DOHH2 (cell line): ENCODE data around the gene PASK.

ENCODE experiments used
- H3F3A ChIP-seq: fragments of 200-600 bp; sonication (generic), shearing (Covaris generic); 2 replicates; pipeline ENCODE4 v1.6.0; 2016; ENCODE audit warnings: antibody characterized with exemption, mild to moderate bottlenecking; ENCODE audit not compliant: control insufficient read depth, insufficient read depth
- H3K27ac ChIP-seq: fragments of 200-600 bp; sonication (generic); 2 replicates; pipeline ENCODE4 v1.5.1; 2014; ENCODE audit warnings: low read depth, mild to moderate bottlenecking, low read length, moderate library complexity
- H3K27me3 ChIP-seq: fragments of 200-600 bp; sonication (generic); 2 replicates; pipeline ENCODE4 v1.6.1; 2014; ENCODE audit warnings: mild to moderate bottlenecking, low read length, mixed read lengths; ENCODE audit not compliant: control insufficient read depth
- H3K36me3 ChIP-seq: fragments of 200-600 bp; sonication (generic); 2 replicates; pipeline ENCODE4 v1.6.1; 2014; ENCODE audit warnings: mild to moderate bottlenecking, low read length, moderate library complexity, mixed read lengths; ENCODE audit not compliant: control insufficient read depth
- H3K4me1 ChIP-seq: fragments of 200-600 bp; sonication (generic); 2 replicates; pipeline ENCODE4 v1.6.1; 2014; ENCODE audit warnings: mild to moderate bottlenecking, low read length, mixed read lengths; ENCODE audit not compliant: control insufficient read depth
- H3K4me2 ChIP-seq: fragments of 200-600 bp; sonication (generic); 2 replicates; pipeline ENCODE4 v1.6.0; 2014; ENCODE audit warnings: mild to moderate bottlenecking, low read length, moderate library complexity
- H3K4me3 ChIP-seq: fragments of 200-600 bp; sonication (generic); 2 replicates; pipeline ENCODE4 v1.5.1; 2014; ENCODE audit warnings: mild to moderate bottlenecking, low read length, mixed read lengths
- H3K79me2 ChIP-seq: fragments of 200-600 bp; sonication (generic); 2 replicates; pipeline ENCODE4 v1.6.1; 2014; ENCODE audit warnings: mild to moderate bottlenecking, low read length, mixed read lengths; ENCODE audit not compliant: control insufficient read depth
- H3K9me2 ChIP-seq: fragments of 200-600 bp; sonication (generic); replicated peaks from 2 replicates; pipeline ENCODE4 v1.6.1; 2014; ENCODE audit warnings: mild to moderate bottlenecking, low read length, mixed read lengths; ENCODE audit not compliant: control insufficient read depth
- H3K9me3 ChIP-seq: fragments of 200-600 bp; sonication (generic); 2 replicates; pipeline ENCODE4 v1.6.1; 2014; ENCODE audit warnings: antibody characterized with exemption, low read length, mixed read lengths; ENCODE audit not compliant: control insufficient read depth, insufficient read depth
- H4K20me1 ChIP-seq: fragments of 200-600 bp; sonication (generic); 2 replicates; pipeline ENCODE4 v1.6.0; 2014; ENCODE audit warnings: low read depth, mild to moderate bottlenecking, antibody characterized with exemption, low read length, moderate library complexity; ENCODE audit not compliant: control insufficient read depth, insufficient read depth
- CTCF ChIP-seq: fragments of 200-600 bp; sonication (generic); IDR thresholded peaks from one replicate; pipeline ENCODE4 v1.5.1; 2014; ENCODE audit warnings: antibody characterized with exemption, mild to moderate bottlenecking, low read depth, low read length; ENCODE audit not compliant: poor library complexity, severe bottlenecking
- EZH2phosphoT487 ChIP-seq: fragments of 200-600 bp; sonication (generic); IDR thresholded peaks from 2 replicates; pipeline ENCODE4 v1.6.1; 2017; ENCODE audit warnings: borderline replicate concordance, mild to moderate bottlenecking, antibody characterized with exemption, low read length, moderate library complexity, mixed read lengths

The PASK gene

GRCh38 chr2:241116606-241117560 is 32.4 kb downstream of the PASK start:
- Histone ChIP-seq H3K9me2 (no peaks in the 10 kb centered on the region), H3K4me1 (no peaks in the 10 kb centered on the region), H3F3A (0 out of 2 replicates have a peak, but pooled peaks cover 4% of the 10 kb centered on the region), H3K79me2 (no peaks in the 10 kb centered on the region), H4K20me1 (no peaks in the 10 kb centered on the region), H3K4me2 (no peak overlapping the region), H3K9me3 (peaks cover 4% of the 10 kb centered on the region; the same call in 1 of the 2 replicates), H3K27ac (no peak overlapping the region), H3K4me3 (no peak overlapping the region), H3K27me3 (no peaks in the 10 kb centered on the region), H3K36me3 (peaks cover 50% of the 10 kb centered on the region)
- no peak for TF ChIP-seq EZH2phosphoT487
- TF ChIP-seq CTCF: no peak

- no peak overlapping the region for H3K4me2 ChIP-seq
- no peaks in the 10 kb centered on the region for H4K20me1 ChIP-seq
- H3K4me3 ChIP-seq: no peak overlapping the region
- H3K27me3 ChIP-seq: no peaks in the 10 kb centered on the region
- no peaks in the 10 kb centered on the region for H3K9me3 ChIP-seq
- no peaks in the 10 kb centered on the region for H3K79me2 ChIP-seq
- no peaks in the 10 kb centered on the region for H3K9me2 ChIP-seq
- TF ChIP-seq CTCF (no peak), EZH2phosphoT487 (no peak)
- peaks cover 12% of the 10 kb centered on the region for H3K4me1 ChIP-seq
- H3K36me3 ChIP-seq: peaks cover 35% of the 10 kb centered on the region
- no peaks in the 10 kb centered on the region for H3F3A ChIP-seq
- H3K27ac ChIP-seq: no peak overlapping the region
Measured at GRCh38 chr2:241115361-241115760, 33.9 kb downstream of the PASK start.

- Histone ChIP-seq H3K79me2 (no peaks in the 10 kb centered on the region), H3K9me3 (no peaks in the 10 kb centered on the region), H4K20me1 (no peaks in the 10 kb centered on the region), H3K36me3 (peaks cover 33% of the 10 kb centered on the region), H3K4me3 (no peak overlapping the region), H3K27ac (no peak overlapping the region), H3K27me3 (no peaks in the 10 kb centered on the region), H3K4me2 (no peak overlapping the region), H3K4me1 (peaks cover 17% of the 10 kb centered on the region), H3F3A (no peaks in the 10 kb centered on the region), H3K9me2 (no peaks in the 10 kb centered on the region)
- TF ChIP-seq CTCF: no peak
- TF ChIP-seq EZH2phosphoT487: no peak
Measured at GRCh38 chr2:241114836-241115235, 34.4 kb downstream of the PASK start.
